Gastroesophageal sphincter (tissue), 4 donors: ENCODE results near the gene MATN4. TPM values are rescaled to one million over a fixed set of nuclear protein-coding genes. Genes with fewer than 3 reads are reported as not detected.

Source experiments
- ATAC-seq: fragments of 150-250 bp; one replicate; pipeline ENCODE4 v1.9.1; 2016; ENCODE audit warnings: mild to moderate bottlenecking, moderate library complexity
- H3K27ac ChIP-seq, 4 donors: fragments of 200-600 bp; sonication (generic) in 3 of 4; 1 replicate in 3 of 4; 2 replicates in 1 of 4; pipeline ENCODE4 v1.5.1; 2016 to 2019
- H3K27me3 ChIP-seq: fragments of 200-600 bp; sonication (generic); one replicate; pipeline ENCODE4 v1.5.1; 2019
- H3K36me3 ChIP-seq, 2 donors: fragments of 200-600 bp; sonication (generic); one replicate each; pipeline ENCODE4 v1.5.1; 2019; ENCODE audit warnings: control low read depth in 1 of 2
- H3K4me1 ChIP-seq, 3 donors: fragments of 200-600 bp; sonication (generic); 1 replicate in 2 of 3; 2 replicates in 1 of 3; pipeline ENCODE4 v1.5.1; 2016 to 2019; ENCODE audit warnings: control low read depth in 2 of 3
- H3K4me3 ChIP-seq, 2 donors: fragments of 200-600 bp; sonication (generic); one replicate each; pipeline ENCODE4 v1.5.1; 2019; ENCODE audit warnings: mild to moderate bottlenecking in 1 of 2, moderate library complexity in 1 of 2
- H3K9me3 ChIP-seq, 3 donors: fragments of 200-600 bp; sonication (generic); one replicate each; pipeline ENCODE4 v1.5.1; 2017 to 2019; ENCODE audit warnings: control low read depth in 2 of 3
- CTCF ChIP-seq, 4 experiments: fragments of 200-600 bp in 2 of 4; fragments of 450-650 bp in 2 of 4; sonication (generic) in 1 of 4; IDR thresholded peaks; one replicate each; pipeline ENCODE4 v1.5.1; 2017 to 2019; ENCODE audit warnings: antibody characterized with exemption in 4 of 4, mild to moderate bottlenecking in 2 of 4, moderate library complexity in 2 of 4
- EP300 ChIP-seq: sonication (generic); formaldehyde crosslinking; IDR thresholded peaks from one replicate; pipeline ENCODE4 v1.6.1; 2017; ENCODE audit warnings: antibody characterized with exemption, mild to moderate bottlenecking
- POLR2A ChIP-seq, 2 donors: fragments of 450-650 bp; IDR thresholded peaks; one replicate each; pipeline ENCODE4 v1.6.1; 2017; ENCODE audit warnings: antibody characterized with exemption in 2 of 2, mild to moderate bottlenecking in 2 of 2, moderate library complexity in 1 of 2
- POLR2AphosphoS5 ChIP-seq: sonication (generic); formaldehyde crosslinking; IDR thresholded peaks from one replicate; pipeline ENCODE4 v1.6.1; 2017; ENCODE audit warnings: antibody characterized with exemption
- WGBS, 2 donors: methylation state at CpG; one replicate each; pipeline ENCODE4 v1.1.5; 2018; ENCODE audit warnings: low coverage in 1 of 2; 5-methylcytosine and 5-hydroxymethylcytosine counted together
- total RNA-seq, 4 donors: library from RNA; depleted of rRNA; stranded (reverse); fragments of >200 nt; gene quantifications; one replicate each; pipeline ENCODE4 v1.1.0, GENCODE V29; 2016

Gene MATN4
- total RNA-seq, 4 donors from 2014 or later = not detected

- 30 to 62% methylated on average over 2 to 4 of the region's 5 CpGs for WGBS, 2 donors
- H3K4me3 ChIP-seq = no peak overlapping the region
- ATAC-seq = no peak
- no peaks in the 10 kb centered on the region for H3K27me3 ChIP-seq
- no peaks in the 10 kb centered on the region for H3K9me3 ChIP-seq
- TF ChIP-seq CTCF (IDR thresholded peaks at IDR 0.05) = no peak
- TF ChIP-seq EP300 = no peak
- no peak for TF ChIP-seq POLR2AphosphoS5
- no peak for TF ChIP-seq POLR2A (IDR thresholded peaks at IDR 0.05)
- H3K27ac ChIP-seq = peak overlapping the region; percentile 67 to 96 (median 95)
- peaks cover 18 to 96% (median 73%) of the 10 kb centered on the region in 3 donors for H3K4me1 ChIP-seq
- H3K36me3 ChIP-seq = peaks cover 0 to 2% of the 10 kb centered on the region in 2 donors
Measured at GRCh38 chr20:45340236-45340847, 32.2 kb upstream of the MATN4 start.

- peaks cover 0 to 8% of the 10 kb centered on the region in 2 donors for H3K36me3 ChIP-seq
- no peak overlapping the region for H3K4me3 ChIP-seq
- peak overlapping the region; percentile 67 to 96 (median 95) for H3K27ac ChIP-seq
- peaks cover 18 to 91% (median 68%) of the 10 kb centered on the region in 3 donors for H3K4me1 ChIP-seq
- WGBS, 2 donors = 100% methylated on average over 1 to 2 of the region's 2 CpGs
- no peak for TF ChIP-seq CTCF (IDR thresholded peaks at IDR 0.05)
- TF ChIP-seq POLR2AphosphoS5 = no peak
- no peak for TF ChIP-seq EP300
- no peak for TF ChIP-seq POLR2A (IDR thresholded peaks at IDR 0.05)
- no peaks in the 10 kb centered on the region for H3K27me3 ChIP-seq
- ATAC-seq = no peak
- H3K9me3 ChIP-seq = no peaks in the 10 kb centered on the region
Measured at GRCh38 chr20:45339799-45340198, 31.7 kb upstream of the MATN4 start.

GRCh38 chr20:45339084-45339483 is 31.0 kb upstream of the MATN4 start:
- TF ChIP-seq POLR2AphosphoS5 = no peak
- TF ChIP-seq EP300 = no peak
- TF ChIP-seq CTCF (IDR thresholded peaks at IDR 0.05) = no peak
- TF ChIP-seq POLR2A (IDR thresholded peaks at IDR 0.05) = no peak
- peak overlapping the region; percentile 67 to 96 (median 95) for H3K27ac ChIP-seq
- H3K27me3 ChIP-seq = no peaks in the 10 kb centered on the region
- peaks cover 18 to 84% (median 62%) of the 10 kb centered on the region in 3 donors for H3K4me1 ChIP-seq
- H3K9me3 ChIP-seq = no peaks in the 10 kb centered on the region
- H3K4me3 ChIP-seq = no peak overlapping the region
- ATAC-seq = no peak
- 75 to 77% methylated on average over 3 to 4 of the region's 6 CpGs for WGBS, 2 donors
- peaks cover 0 to 14% of the 10 kb centered on the region in 2 donors for H3K36me3 ChIP-seq

- H3K4me1 ChIP-seq = peaks cover 15 to 77% (median 55%) of the 10 kb centered on the region in 3 donors
- no peaks in the 10 kb centered on the region for H3K9me3 ChIP-seq
- H3K27me3 ChIP-seq = no peaks in the 10 kb centered on the region
- 77 to 88% methylated on average over 7 to 9 of the region's 11 CpGs for WGBS, 2 donors
- H3K36me3 ChIP-seq = peaks cover 0 to 17% of the 10 kb centered on the region in 2 donors
- TF ChIP-seq EP300 (no peak), POLR2AphosphoS5 (no peak), POLR2A (IDR thresholded peaks at IDR 0.05) (no peak), CTCF (IDR thresholded peaks at IDR 0.05) (no peak)
- H3K27ac ChIP-seq = peak overlapping the region; percentile 67 to 96 (median 95)
- ATAC-seq = no peak
- H3K4me3 ChIP-seq = no peak overlapping the region
Measured at GRCh38 chr20:45338121-45339030, 30.3 kb upstream of the MATN4 start.
